Sigmoid colon (tissue), 4 donors: ENCODE results near the gene ARL16.

Experiments used
- CTCF ChIP-seq, 4 experiments: fragments of 450-650 bp in 3 of 4; fragments of 200-600 bp in 1 of 4; IDR thresholded peaks; one replicate each; pipeline ENCODE4 v1.5.1; 2016 to 2019; ENCODE audit warnings: antibody characterized with exemption in 4 of 4, mild to moderate bottlenecking in 3 of 4, moderate library complexity in 2 of 4
- EP300 ChIP-seq, 4 donors: sonication (generic); formaldehyde crosslinking; IDR thresholded peaks; one replicate each; pipeline ENCODE4 v1.6.1; 2017; ENCODE audit warnings: antibody characterized with exemption in 4 of 4
- POLR2A ChIP-seq, 2 donors: fragments of 450-650 bp; IDR thresholded peaks; one replicate each; pipeline ENCODE4 v1.6.1; 2016; ENCODE audit warnings: antibody characterized with exemption in 2 of 2, mild to moderate bottlenecking in 2 of 2, moderate library complexity in 2 of 2
- POLR2AphosphoS5 ChIP-seq, 4 donors: sonication (generic); formaldehyde crosslinking; IDR thresholded peaks; one replicate each; pipeline ENCODE4 v1.6.1; 2017; ENCODE audit warnings: antibody characterized with exemption in 4 of 4

GRCh38 chr17:81682565-81683207, 911 bp downstream of the ARL16 start:
- TF ChIP-seq CTCF (IDR thresholded peaks at IDR 0.05) (no peak), POLR2AphosphoS5 (IDR thresholded peaks at IDR 0.05) (no peak), POLR2A (IDR thresholded peaks at IDR 0.05) (no peak), EP300 (IDR thresholded peaks at IDR 0.05) (no peak)
